Epithelial cell of prostate (primary cell): ENCODE data around the gene TBPL1.

Experiments
- DNase-seq: peaks from one replicate; pipeline ENCODE4 v3.0.0-alpha.2; 2011; ENCODE audit warnings: low read depth, low spot score
- H3K27ac ChIP-seq: fragments of 450-650 bp; 2 replicates; pipeline ENCODE4 v1.5.1; 2017; ENCODE audit warnings: mild to moderate bottlenecking

Gene TBPL1

GRCh38 chr6:134000443-134000842, 47.4 kb downstream of the TBPL1 start:
- no peak for DNase-seq
- H3K27ac ChIP-seq = no peak overlapping the region

GRCh38 chr6:134002821-134003220, 49.8 kb downstream of the TBPL1 start:
- no peak for DNase-seq
- no peak overlapping the region for H3K27ac ChIP-seq

DNA sequence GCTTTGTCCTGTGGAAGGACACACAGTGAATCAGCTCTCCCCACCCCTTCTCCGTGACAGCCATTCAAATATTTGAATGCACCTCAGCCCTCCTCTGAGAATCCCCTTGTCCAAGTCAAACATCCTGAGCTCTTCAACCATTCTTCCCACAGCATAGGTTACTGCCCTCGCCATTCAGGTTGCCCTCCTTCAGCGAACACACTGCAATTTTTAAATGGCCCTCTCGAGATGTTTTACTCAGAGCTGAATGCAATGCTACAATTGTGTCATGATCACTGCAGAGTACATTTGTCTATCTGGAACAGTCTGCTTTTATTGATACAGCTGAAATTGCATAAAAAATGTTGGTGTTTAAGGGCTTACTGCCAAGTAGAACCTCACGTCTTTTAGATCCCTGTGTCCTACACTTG, 50.5 kb downstream of the TBPL1 start:
- no peak overlapping the region for H3K27ac ChIP-seq
- DNase-seq = no peak

DNA sequence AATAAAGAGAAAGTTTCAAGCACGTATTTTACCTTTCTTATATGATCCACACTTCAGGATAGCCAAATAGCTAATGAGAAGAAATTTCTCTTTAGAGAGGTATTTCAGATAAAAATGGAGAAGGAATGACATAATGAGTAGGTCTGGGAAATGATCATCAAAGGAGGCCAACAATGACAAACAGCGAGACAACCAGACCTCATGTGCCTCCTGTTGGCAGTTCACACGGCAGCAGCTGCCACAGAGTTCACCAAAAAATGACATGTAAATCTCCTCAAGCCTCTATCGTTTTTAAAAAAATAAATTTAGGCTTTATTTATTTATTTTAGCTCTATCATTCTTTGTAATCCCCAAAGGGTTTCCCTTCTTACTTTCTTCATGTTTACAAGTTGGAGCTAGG, 51.7 kb downstream of the TBPL1 start:
- no peak for DNase-seq

GRCh38 chr6:134005800-134006199, 52.8 kb downstream of the TBPL1 start:
- no peak for DNase-seq

More for the DNA sequence above, 51.7 kb downstream of the TBPL1 start:
- H3K27ac ChIP-seq = no peak overlapping the region

GRCh38 chr6:134007077-134007476, 54.1 kb downstream of the TBPL1 start:
- no peak for DNase-seq
- H3K27ac ChIP-seq = no peak overlapping the region

More at GRCh38 chr6:134005800-134006199, 52.8 kb downstream of the TBPL1 start:
- H3K27ac ChIP-seq = no peak overlapping the region

GRCh38 chr6:134009876-134010275, 56.9 kb downstream of the TBPL1 start:
- H3K27ac ChIP-seq = no peak overlapping the region

DNA sequence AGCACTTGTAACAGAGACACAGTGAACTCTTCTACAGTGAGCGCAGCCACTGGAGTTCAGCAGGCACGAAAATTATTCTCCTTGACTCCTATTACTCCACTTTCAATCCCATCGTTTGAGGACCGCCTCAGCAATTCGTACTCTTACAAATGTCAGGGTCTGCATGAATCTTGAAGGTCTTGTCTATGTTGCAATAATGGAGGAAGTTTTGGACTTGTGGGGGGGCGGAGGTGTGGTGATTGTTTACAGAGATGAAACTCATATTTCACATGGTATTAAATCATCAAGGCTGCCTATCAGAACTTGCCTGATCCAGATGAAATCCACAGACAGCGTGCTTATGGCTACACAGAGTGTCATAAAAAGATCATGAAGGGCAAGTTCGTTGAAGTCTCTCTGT, 57.4 kb downstream of the TBPL1 start:
- no peak for DNase-seq
- no peak overlapping the region for H3K27ac ChIP-seq

More at GRCh38 chr6:134009876-134010275, 56.9 kb downstream of the TBPL1 start:
- peak; percentile 31 for DNase-seq

DNA sequence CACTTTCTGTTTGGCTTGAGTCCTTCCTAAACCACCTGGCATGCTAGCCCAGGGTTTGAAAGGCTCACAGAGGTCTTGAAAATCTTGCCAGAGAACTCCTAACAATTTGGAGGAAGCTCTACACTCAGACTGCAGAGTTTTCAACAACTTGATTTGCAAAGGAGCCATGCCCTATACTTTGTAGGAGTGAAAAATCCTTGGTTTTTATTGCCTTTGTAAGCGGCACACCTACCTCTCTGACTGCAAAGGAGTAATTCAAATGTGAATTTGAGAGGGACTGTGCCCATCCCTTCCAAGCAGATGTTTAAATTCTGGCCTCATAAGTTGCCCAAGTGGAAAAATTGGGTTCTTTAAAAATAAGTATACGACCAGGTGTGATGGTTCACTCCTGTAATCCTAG, 58.0 kb downstream of the TBPL1 start:
- no peak overlapping the region for H3K27ac ChIP-seq
- no peak for DNase-seq

DNA sequence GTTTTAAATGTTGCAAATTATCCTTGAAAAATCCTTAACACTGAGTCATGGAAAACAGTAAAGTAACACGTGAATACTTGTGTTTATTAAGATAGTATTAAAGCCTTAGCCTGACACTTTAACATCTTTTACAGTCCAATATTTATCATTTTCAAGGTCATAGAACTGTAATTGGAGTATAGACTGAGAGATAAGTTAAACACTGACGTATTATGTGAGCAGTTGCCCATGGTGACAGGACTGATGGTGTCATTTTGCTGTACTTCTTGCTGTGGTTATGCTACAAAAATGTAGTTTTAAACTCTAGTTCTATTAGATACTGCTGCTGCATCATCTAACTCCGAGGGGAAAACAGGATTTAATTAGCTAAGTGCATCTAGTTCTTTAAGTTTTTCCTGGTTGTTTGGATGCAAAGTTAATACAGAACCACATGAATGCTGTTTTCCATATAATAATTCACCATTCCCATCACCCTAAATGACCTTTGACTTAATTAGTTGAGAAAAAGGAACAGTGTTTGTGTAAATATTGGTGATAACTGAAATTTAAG, 61.6 kb downstream of the TBPL1 start:
- no peak overlapping the region for H3K27ac ChIP-seq
- no peak for DNase-seq

GRCh38 chr6:134015719-134016557, 62.9 kb downstream of the TBPL1 start:
- H3K27ac ChIP-seq = no peak overlapping the region
- DNase-seq = no peak

- no peak for DNase-seq
Measured at GRCh38 chr6:134016558-134016814, 63.5 kb downstream of the TBPL1 start.

GRCh38 chr6:134020071-134020470, 67.0 kb downstream of the TBPL1 start:
- H3K27ac ChIP-seq = no peak overlapping the region
- no peak for DNase-seq

More at GRCh38 chr6:134016558-134016814, 63.5 kb downstream of the TBPL1 start:
- H3K27ac ChIP-seq = no peak overlapping the region

DNA sequence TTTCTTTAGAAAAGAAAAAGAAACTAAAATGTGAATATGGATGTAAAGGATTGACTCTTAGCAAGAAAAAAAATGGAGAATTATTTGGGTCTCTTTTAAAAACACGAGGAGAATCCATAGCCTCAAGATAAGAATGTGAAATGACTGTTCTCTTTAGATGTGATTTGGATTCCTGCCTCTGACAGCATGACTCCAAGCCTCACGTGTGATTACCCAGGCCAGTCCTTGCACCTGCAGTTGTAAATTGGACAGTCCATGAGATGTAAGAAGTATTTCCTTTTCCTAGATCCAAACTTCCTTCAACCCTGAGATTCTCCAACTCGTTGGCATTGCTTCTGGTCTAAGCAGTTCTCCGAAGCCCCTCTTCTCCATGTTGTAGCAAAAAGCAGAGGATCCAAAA, 67.5 kb downstream of the TBPL1 start:
- no peak overlapping the region for H3K27ac ChIP-seq
- no peak for DNase-seq

GRCh38 chr6:134020968-134021367, 67.9 kb downstream of the TBPL1 start:
- no peak for DNase-seq
- no peak overlapping the region for H3K27ac ChIP-seq

DNA sequence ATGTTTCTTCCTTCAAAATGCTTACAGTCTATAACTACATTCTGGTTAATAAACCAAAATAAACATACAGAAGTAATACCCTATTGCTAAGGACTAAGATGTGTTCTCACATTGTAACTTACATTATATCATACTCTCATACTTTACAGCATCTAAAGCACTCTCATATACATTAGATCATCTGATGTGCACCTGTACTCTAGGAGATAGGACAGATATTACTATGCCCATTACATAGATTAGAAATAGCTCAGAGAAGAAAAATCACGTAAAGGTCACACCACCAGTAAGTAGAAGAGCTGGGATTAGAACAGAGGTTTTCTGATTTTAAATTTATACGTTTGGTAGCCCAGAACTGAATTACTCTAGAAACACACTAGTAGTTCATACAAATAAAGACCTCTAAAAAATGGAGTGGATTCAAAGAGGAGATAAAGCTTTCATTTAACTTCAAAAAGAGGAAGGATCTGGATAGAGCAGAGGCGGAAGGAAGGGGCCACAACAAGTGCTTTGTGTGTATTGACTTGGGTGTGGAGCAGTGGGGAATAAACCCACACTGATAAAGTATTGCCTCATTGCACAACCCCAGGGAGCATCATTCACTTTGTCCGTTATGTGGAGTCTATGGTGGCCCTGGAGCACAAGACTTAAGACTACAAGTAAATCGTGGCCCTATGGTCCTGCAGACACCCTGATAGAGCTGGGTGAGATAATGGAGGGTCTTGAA, 68.5 kb downstream of the TBPL1 start:
- DNase-seq = no peak
- H3K27ac ChIP-seq = no peak overlapping the region

DNA sequence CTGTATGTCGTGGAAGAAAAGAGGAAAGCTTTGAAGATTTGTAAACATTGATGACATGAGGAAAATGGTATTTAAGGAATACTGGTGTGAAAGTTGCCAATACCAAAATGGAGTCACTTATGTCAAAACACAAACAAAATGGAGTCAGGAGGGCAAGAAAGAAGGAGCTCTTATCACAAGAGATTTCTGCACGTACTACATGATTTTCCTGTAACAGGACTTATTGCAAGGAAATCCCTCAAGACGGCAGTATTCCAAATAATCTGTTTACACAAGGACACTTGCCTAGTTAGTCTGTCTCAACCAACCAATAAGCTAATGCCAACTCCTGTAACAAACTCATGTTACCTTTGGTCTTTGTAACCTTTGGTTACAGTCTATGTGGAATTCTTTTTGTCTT, 69.6 kb downstream of the TBPL1 start:
- no peak for DNase-seq
- no peak overlapping the region for H3K27ac ChIP-seq

- no peak for DNase-seq
- H3K27ac ChIP-seq = no peak overlapping the region
Measured at GRCh38 chr6:134026597-134026996, 73.6 kb downstream of the TBPL1 start.

DNA sequence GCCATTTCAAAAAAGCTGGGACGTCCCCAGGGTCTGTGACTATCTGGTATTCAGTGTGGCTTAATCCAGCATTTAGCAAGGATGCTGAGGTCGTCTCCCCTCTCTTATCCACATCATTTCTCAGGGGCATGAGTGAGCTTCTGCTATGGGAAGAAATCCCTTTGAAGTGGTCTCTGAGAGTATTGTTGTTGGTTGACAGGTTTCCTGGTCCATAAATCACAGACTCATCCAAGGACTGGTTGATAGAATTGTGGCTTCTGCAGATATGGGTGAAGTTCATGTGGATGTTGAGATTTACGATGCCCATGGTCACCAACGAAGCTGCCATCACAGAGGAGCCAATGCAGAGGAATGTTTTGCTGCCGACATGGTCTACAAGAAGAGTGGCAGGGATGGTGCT, 75.4 kb downstream of the TBPL1 start:
- no peak overlapping the region for H3K27ac ChIP-seq
- no peak for DNase-seq

GRCh38 chr6:134029495-134030455, 76.8 kb downstream of the TBPL1 start:
- peak overlapping the region; percentile 23 for H3K27ac ChIP-seq
- no peak for DNase-seq
